PC-3 (cell line): ENCODE results near the gene CACNA1D.

Experiments
- EZH2 ChIP-seq: fragments of 300-600 bp; sonication (generic); IDR thresholded peaks from one replicate; pipeline ENCODE4 v1.6.1; 2017; ENCODE audit warnings: antibody characterized with exemption, mild to moderate bottlenecking, low read length; ENCODE audit not compliant: unreplicated experiment
- TF ChIP-seq, protein P1 (sequence below): fragments of 300-600 bp; sonication (generic); conservative IDR thresholded peaks from 2 replicates; pipeline ENCODE4 v1.5.1; 2017; ENCODE audit warnings: antibody characterized with exemption, low read depth, mild to moderate bottlenecking, low read length

DNA sequence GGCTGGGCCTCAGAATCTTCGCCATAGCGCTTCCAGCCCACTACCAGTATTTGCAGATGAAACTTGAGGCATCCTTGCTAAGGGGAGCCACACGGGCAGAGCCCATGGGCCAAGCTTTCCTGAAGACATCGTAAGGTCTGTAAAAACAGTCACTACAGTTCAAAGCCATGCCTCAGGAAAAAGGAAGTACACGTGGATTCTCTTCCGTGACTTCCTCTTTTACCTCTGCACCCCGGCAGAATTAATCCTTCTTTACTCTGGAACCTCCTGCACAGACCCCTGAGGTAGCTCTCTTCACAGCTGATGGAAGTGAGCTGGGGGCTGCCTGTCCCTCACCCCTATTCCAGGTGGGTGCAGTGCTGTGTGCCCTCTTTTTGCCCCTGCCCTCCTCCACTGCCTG is 222.6 kb downstream of the CACNA1D start:
- TF ChIP-seq, protein P1, sequence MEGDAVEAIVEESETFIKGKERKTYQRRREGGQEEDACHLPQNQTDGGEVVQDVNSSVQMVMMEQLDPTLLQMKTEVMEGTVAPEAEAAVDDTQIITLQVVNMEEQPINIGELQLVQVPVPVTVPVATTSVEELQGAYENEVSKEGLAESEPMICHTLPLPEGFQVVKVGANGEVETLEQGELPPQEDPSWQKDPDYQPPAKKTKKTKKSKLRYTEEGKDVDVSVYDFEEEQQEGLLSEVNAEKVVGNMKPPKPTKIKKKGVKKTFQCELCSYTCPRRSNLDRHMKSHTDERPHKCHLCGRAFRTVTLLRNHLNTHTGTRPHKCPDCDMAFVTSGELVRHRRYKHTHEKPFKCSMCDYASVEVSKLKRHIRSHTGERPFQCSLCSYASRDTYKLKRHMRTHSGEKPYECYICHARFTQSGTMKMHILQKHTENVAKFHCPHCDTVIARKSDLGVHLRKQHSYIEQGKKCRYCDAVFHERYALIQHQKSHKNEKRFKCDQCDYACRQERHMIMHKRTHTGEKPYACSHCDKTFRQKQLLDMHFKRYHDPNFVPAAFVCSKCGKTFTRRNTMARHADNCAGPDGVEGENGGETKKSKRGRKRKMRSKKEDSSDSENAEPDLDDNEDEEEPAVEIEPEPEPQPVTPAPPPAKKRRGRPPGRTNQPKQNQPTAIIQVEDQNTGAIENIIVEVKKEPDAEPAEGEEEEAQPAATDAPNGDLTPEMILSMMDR = no peak
- no peak for TF ChIP-seq EZH2
